Neural progenitor cell (in vitro differentiated cells): ENCODE results near the gene LCTL. TPM values are rescaled to one million over a fixed set of nuclear protein-coding genes. Genes with fewer than 3 reads are reported as not detected.

Source experiments
- DNase-seq: peaks from one replicate; pipeline ENCODE4 v3.0.0-alpha.2; 2016; ENCODE audit warnings: low spot score
- H2AFZ ChIP-seq: fragments of 200-600 bp; sonication (generic); replicated peaks from 2 replicates; pipeline ENCODE4 v1.6.1; 2016; ENCODE audit warnings: antibody characterized with exemption
- H3F3A ChIP-seq: fragments of 200-600 bp; sonication (generic); 2 replicates; pipeline ENCODE4 v1.6.1; 2016; ENCODE audit warnings: antibody characterized with exemption, low read depth
- H3K27ac ChIP-seq: fragments of 200-600 bp; sonication (generic); 2 replicates; pipeline ENCODE4 v1.5.1; 2016; ENCODE audit warnings: mild to moderate bottlenecking
- H3K27me3 ChIP-seq: fragments of 200-600 bp; sonication (generic); 2 replicates; pipeline ENCODE4 v1.6.1; 2016; ENCODE audit warnings: mild to moderate bottlenecking, moderate library complexity
- H3K36me3 ChIP-seq: fragments of 200-600 bp; sonication (generic); 2 replicates; pipeline ENCODE4 v1.5.1; 2016
- H3K4me1 ChIP-seq: fragments of 200-600 bp; sonication (generic); 2 replicates; pipeline ENCODE4 v1.6.1; 2016; ENCODE audit warnings: mixed run types
- H3K4me2 ChIP-seq: fragments of 200-600 bp; sonication (generic); 2 replicates; pipeline ENCODE4 v1.6.1; 2016
- H3K4me3 ChIP-seq: fragments of 200-600 bp; sonication (generic); 2 replicates; pipeline ENCODE4 v1.5.1; 2016
- H3K79me2 ChIP-seq: fragments of 200-600 bp; sonication (generic); 2 replicates; pipeline ENCODE4 v1.6.1; 2016; ENCODE audit warnings: low read depth
- H3K9ac ChIP-seq: fragments of 200-600 bp; sonication (generic); 2 replicates; pipeline ENCODE4 v1.6.1; 2016
- H3K9me3 ChIP-seq: fragments of 200-600 bp; sonication (generic); 2 replicates; pipeline ENCODE4 v1.5.1; 2016; ENCODE audit warnings: low read depth
- H4K20me1 ChIP-seq: fragments of 200-600 bp; sonication (generic); 2 replicates; pipeline ENCODE4 v1.6.1; 2016; ENCODE audit warnings: low read depth
- H3K27ac Mint-ChIP-seq: 3 replicates; pipeline ENCODE4 v1.8.0; 2021; ENCODE audit warnings: mixed read lengths
- H3K27me3 Mint-ChIP-seq: 2 replicates; pipeline ENCODE4 v1.8.0; 2022; ENCODE audit warnings: low read depth, mild to moderate bottlenecking, inconsistent platforms, moderate library complexity, mixed read lengths; ENCODE audit not compliant: insufficient read depth
- H3K36me3 Mint-ChIP-seq: 3 replicates; pipeline ENCODE4 v1.8.0; 2021; ENCODE audit warnings: mixed read lengths
- H3K4me1 Mint-ChIP-seq: 3 replicates; pipeline ENCODE4 v1.8.0; 2021; ENCODE audit warnings: mixed read lengths
- H3K4me3 Mint-ChIP-seq: 3 replicates; pipeline ENCODE4 v1.8.0; 2021; ENCODE audit warnings: mild to moderate bottlenecking, moderate library complexity, mixed read lengths
- H3K9me3 Mint-ChIP-seq: 3 replicates; pipeline ENCODE4 v1.8.0; 2020; ENCODE audit warnings: mixed read lengths
- EZH2 ChIP-seq: fragments of 200-600 bp; sonication (generic); IDR thresholded peaks from 2 replicates; pipeline ENCODE4 v1.6.1; 2017; ENCODE audit warnings: antibody characterized with exemption, mild to moderate bottlenecking, moderate library complexity
- EZH2phosphoT487 ChIP-seq: fragments of 200-600 bp; sonication (generic); IDR thresholded peaks from 2 replicates; pipeline ENCODE4 v1.6.1; 2017; ENCODE audit warnings: antibody characterized with exemption
- total RNA-seq: library from RNA; depleted of rRNA; stranded (reverse); fragments of >200 nt; gene quantifications from 2 replicates; pipeline ENCODE4 v1.2.3, GENCODE V29; 2015; ENCODE audit warnings: low replicate concordance
- TF ChIP-seq, protein P1 (sequence below): fragments of 200-600 bp; sonication (generic); IDR thresholded peaks from 2 replicates; pipeline ENCODE4 v1.5.1; 2017; ENCODE audit warnings: antibody characterized with exemption, mild to moderate bottlenecking

LCTL gene
- total RNA-seq, 1 donor from 2014 or later = 19.2 TPM

DNA sequence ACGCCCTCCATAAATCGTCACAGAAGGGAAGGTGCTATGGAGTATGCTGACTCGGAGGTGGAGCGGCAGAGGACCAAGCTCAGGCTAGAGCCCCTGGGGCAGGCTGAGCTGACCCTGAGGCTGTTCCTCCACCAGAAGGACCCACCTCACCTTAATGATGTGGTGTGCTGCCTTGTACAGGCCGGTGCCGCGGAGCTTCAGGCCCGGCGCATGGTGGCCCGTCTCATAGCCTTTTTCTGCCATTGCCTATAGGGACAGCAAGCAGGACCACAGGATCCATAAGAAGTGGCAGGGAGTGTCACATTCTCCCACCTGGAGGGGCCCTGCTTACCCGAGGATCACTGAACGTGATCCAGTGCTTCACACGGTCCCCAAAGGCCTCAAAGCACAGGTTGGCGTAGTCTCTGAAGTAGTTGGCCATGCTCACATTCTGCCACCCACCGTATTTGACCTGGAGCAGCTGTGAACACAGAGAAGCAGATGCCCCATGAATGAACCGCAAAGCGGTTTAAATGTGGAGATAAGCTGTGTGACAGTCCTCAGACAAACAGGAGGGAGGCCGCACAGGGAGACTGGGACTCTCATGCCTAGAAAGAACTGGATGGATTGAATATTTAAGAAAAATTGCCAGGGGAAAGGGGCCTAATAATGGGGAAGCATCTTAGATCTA, 4.8 kb downstream of the LCTL start:
- no peak for TF ChIP-seq EZH2phosphoT487
- no peak for TF ChIP-seq EZH2
- TF ChIP-seq, protein P1, sequence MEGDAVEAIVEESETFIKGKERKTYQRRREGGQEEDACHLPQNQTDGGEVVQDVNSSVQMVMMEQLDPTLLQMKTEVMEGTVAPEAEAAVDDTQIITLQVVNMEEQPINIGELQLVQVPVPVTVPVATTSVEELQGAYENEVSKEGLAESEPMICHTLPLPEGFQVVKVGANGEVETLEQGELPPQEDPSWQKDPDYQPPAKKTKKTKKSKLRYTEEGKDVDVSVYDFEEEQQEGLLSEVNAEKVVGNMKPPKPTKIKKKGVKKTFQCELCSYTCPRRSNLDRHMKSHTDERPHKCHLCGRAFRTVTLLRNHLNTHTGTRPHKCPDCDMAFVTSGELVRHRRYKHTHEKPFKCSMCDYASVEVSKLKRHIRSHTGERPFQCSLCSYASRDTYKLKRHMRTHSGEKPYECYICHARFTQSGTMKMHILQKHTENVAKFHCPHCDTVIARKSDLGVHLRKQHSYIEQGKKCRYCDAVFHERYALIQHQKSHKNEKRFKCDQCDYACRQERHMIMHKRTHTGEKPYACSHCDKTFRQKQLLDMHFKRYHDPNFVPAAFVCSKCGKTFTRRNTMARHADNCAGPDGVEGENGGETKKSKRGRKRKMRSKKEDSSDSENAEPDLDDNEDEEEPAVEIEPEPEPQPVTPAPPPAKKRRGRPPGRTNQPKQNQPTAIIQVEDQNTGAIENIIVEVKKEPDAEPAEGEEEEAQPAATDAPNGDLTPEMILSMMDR = no peak

DNA sequence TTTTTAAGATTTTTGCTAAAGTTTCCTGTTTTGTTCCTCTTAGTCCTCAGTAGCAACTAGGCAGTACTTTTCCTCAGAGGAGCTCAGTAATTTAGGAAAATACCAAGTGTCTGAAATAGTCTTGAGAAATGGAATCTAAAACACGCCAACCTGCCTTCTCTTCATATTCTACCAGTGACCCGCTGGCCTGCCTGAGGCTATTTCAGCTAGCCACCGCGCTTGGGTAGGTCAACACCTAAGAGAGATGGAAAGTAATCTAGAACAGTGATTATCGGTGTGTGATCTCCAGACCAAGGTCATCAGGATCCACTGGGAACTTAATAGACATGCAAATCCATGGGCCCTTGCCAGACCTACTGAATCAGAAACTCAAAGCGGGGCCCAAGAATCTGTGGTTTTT, 7.5 kb downstream of the LCTL start:
- H3K27ac Mint-ChIP-seq = no peak overlapping the region
- Histone ChIP-seq H3K27ac (no peak overlapping the region), H3K9ac (no peak overlapping the region), H3K4me2 (no peak overlapping the region), H4K20me1 (no peaks in the 10 kb centered on the region), H2AFZ (no peak overlapping the region), H3K79me2 (no peaks in the 10 kb centered on the region), H3K36me3 (peaks cover 4% of the 10 kb centered on the region), H3K4me3 (no peak overlapping the region), H3K4me1 (no peaks in the 10 kb centered on the region), H3F3A (no peaks in the 10 kb centered on the region), H3K27me3 (no peaks in the 10 kb centered on the region), H3K9me3 (no peaks in the 10 kb centered on the region)
- no peak overlapping the region for H3K4me3 Mint-ChIP-seq
- peaks cover 5% of the 10 kb centered on the region for H3K36me3 Mint-ChIP-seq
- H3K4me1 Mint-ChIP-seq = no peaks in the 10 kb centered on the region
- TF ChIP-seq, protein P1 = no peak
- no peak for TF ChIP-seq EZH2phosphoT487
- no peak for TF ChIP-seq EZH2
- H3K9me3 Mint-ChIP-seq = peaks cover 4% of the 10 kb centered on the region
- peaks cover 2% of the 10 kb centered on the region for H3K27me3 Mint-ChIP-seq
- DNase-seq = no peak

More for the DNA sequence above, 4.8 kb downstream of the LCTL start:
- no peak overlapping the region for H3K4me2 ChIP-seq
- no peaks in the 10 kb centered on the region for H3K79me2 ChIP-seq
- Mint-ChIP-seq H3K4me3 (no peak overlapping the region), H3K36me3 (no peaks in the 10 kb centered on the region), H3K27ac (no peak overlapping the region), H3K27me3 (peaks cover 2% of the 10 kb centered on the region), H3K9me3 (no peaks in the 10 kb centered on the region), H3K4me1 (peaks cover 13% of the 10 kb centered on the region)
- no peaks in the 10 kb centered on the region for H3K9me3 ChIP-seq
- H3F3A ChIP-seq = no peaks in the 10 kb centered on the region
- peaks cover 15% of the 10 kb centered on the region for H3K4me1 ChIP-seq
- H4K20me1 ChIP-seq = no peaks in the 10 kb centered on the region
- H3K27ac ChIP-seq = no peak overlapping the region
- DNase-seq = no peak
- no peaks in the 10 kb centered on the region for H3K27me3 ChIP-seq
- H3K9ac ChIP-seq = no peak overlapping the region
- no peak overlapping the region for H2AFZ ChIP-seq
- peaks cover 4% of the 10 kb centered on the region for H3K36me3 ChIP-seq
- no peak overlapping the region for H3K4me3 ChIP-seq

DNA sequence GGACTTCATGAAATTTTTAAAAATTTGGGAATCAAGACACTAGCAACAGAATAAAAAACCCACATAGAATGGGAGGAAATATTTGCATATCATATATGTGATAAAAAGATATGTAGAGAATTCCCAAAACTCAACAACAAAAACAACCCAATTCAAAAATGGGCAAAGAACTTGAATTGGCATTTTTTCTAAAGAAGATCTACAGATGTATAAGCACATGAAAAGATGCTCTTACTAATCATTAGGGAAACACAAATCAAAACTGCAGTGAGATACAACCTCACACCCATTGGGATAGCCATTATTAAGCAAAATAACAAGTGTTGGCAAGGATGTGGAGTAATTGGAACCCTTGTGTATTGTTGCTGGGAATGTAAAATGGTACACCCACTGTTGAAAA, 10.1 kb downstream of the LCTL start:
- no peak overlapping the region for H2AFZ ChIP-seq
- H3K4me3 ChIP-seq = no peak overlapping the region
- H3K9ac ChIP-seq = no peak overlapping the region
- Mint-ChIP-seq H3K27ac (no peak overlapping the region), H3K4me3 (no peak overlapping the region), H3K9me3 (peaks cover 4% of the 10 kb centered on the region), H3K4me1 (no peaks in the 10 kb centered on the region), H3K36me3 (peaks cover 9% of the 10 kb centered on the region), H3K27me3 (peaks cover 4% of the 10 kb centered on the region)
- DNase-seq = no peak
- H3K4me2 ChIP-seq = no peak overlapping the region
- no peaks in the 10 kb centered on the region for H4K20me1 ChIP-seq
- no peaks in the 10 kb centered on the region for H3K4me1 ChIP-seq
- H3K9me3 ChIP-seq = no peaks in the 10 kb centered on the region
- no peaks in the 10 kb centered on the region for H3K27me3 ChIP-seq
- no peaks in the 10 kb centered on the region for H3K79me2 ChIP-seq
- no peaks in the 10 kb centered on the region for H3F3A ChIP-seq
- no peak overlapping the region for H3K27ac ChIP-seq
- TF ChIP-seq EZH2 = no peak
- no peak for TF ChIP-seq EZH2phosphoT487
- TF ChIP-seq, protein P1 = no peak
- peaks cover 4% of the 10 kb centered on the region for H3K36me3 ChIP-seq
